SW480 (cell line): Measurements from ENCODE around the gene TCF20.

Experiments used
- DNase-seq: peaks from one replicate; pipeline ENCODE4 v3.0.0-alpha.2; 2016; ENCODE audit warnings: low spot score

The TCF20 gene

GRCh38 chr22:42300259-42301076 is 30.0 kb upstream of the TCF20 start:
- DNase-seq: peak; percentile 86

- DNase-seq: peak; percentile 70
These were observed 29.3 kb upstream of the TCF20 start for GRCh38 chr22:42299586-42300258.

- no peak for DNase-seq
These were observed 28.3 kb upstream of the TCF20 start for GRCh38 chr22:42298746-42299145.

GRCh38 chr22:42297778-42298177 is 27.3 kb upstream of the TCF20 start:
- DNase-seq: no peak

- DNase-seq: no peak
These were observed 26.4 kb upstream of the TCF20 start for GRCh38 chr22:42296883-42297282.

GRCh38 chr22:42296381-42296853 is 26.0 kb upstream of the TCF20 start:
- no peak for DNase-seq

- no peak for DNase-seq
These were observed 23.9 kb upstream of the TCF20 start for GRCh38 chr22:42294034-42294985.

- DNase-seq: no peak
These were observed 22.5 kb upstream of the TCF20 start for GRCh38 chr22:42292732-42293520.

- DNase-seq: no peak
These were observed 20.8 kb upstream of the TCF20 start for GRCh38 chr22:42291287-42291686.

GRCh38 chr22:42289671-42290541 is 19.5 kb upstream of the TCF20 start:
- no peak for DNase-seq

- DNase-seq: no peak
These were observed 18.3 kb upstream of the TCF20 start for GRCh38 chr22:42288791-42289190.

- no peak for DNase-seq
These were observed 16.9 kb upstream of the TCF20 start for GRCh38 chr22:42287174-42287890.

GRCh38 chr22:42286205-42286604 is 15.8 kb upstream of the TCF20 start:
- no peak for DNase-seq

GRCh38 chr22:42285604-42286003 is 15.2 kb upstream of the TCF20 start:
- no peak for DNase-seq

- DNase-seq: no peak
These were observed 14.3 kb upstream of the TCF20 start for GRCh38 chr22:42284643-42285181.

GRCh38 chr22:42284202-42284591 is 13.7 kb upstream of the TCF20 start:
- DNase-seq: no peak

- DNase-seq: peak; percentile 82
These were observed 13.1 kb upstream of the TCF20 start for GRCh38 chr22:42283278-42284201.

GRCh38 chr22:42282943-42283277 is 12.5 kb upstream of the TCF20 start:
- peak; percentile 80 for DNase-seq
